ENCODE measurements around the gene PLAU. TPM values are rescaled to one million over a fixed set of nuclear protein-coding genes. Genes with fewer than 3 reads are reported as not detected.

PLAU gene
- total and polyA plus RNA-seq, 9 of the 15 experiments (the other 6 are each of a cell fraction or from before 2014, with no cell fraction given) = 2.1 to 16.9 (median 3.3) TPM

DNA sequence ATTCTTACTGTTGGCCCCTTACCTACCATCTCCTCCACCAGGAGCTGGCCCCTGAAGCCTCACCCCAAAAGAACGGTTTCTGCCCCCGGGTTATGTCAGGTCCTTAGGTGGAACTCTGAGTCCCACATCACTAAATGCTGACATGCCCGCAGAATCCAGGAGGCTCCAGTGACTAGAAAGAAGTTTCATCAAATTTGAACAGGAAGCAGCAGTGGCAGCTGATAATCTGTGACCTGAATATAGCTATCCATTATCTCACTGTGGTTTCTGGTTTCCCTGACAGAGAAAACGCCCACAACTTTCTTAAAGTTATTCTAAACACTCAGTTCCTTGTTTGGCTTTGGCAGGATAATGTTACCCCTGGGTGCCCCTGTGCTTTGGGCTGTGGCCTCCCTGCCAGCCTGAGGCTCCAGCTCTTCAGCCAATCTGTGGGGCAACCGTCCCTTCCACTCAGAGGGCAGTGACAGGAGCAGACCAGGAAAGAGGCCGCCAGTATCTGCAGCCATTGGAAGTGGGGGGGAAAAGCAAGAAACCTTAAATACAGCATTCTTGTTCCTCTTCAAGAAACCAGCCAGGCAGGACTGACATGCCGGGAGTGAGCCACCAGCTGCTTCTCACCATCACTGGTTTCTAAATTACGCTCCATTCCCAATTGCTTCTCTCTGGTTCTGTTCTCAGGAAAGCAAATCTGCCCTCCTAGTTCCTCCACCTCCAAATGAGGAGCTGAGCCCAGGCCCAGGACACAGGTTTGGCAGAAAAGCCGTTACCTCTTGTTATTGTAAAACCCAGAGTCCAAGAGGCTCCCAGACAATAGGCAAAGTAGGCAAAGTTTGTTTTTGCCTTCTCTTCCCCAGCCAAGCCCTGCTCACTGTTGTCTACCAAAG lies 45.8 kb downstream of the PLAU start (continued):
- TF ChIP-seq MAFF (IDR thresholded peaks at IDR 0.05; ENCODE audit: low read length) (peak; percentile 40), PCBP1 (IDR thresholded peaks at IDR 0.05; ENCODE audit: low read depth, low read length, poor library complexity, severe bottlenecking) (no peak), NFIC (IDR thresholded peaks at IDR 0.05) (peak; percentile 65), HOXB6 (CRISPR knock-in tag; IDR thresholded peaks at IDR 0.05; ENCODE audit: borderline replicate concordance) (no peak), SAP30 (IDR thresholded peaks at IDR 0.05; ENCODE audit: borderline replicate concordance, insufficient read depth, low read depth, low read length, poor library complexity, severe bottlenecking) (peak; percentile 13), TCF7L2 (IDR thresholded peaks at IDR 0.05; ENCODE audit: low read depth, low read length) (no peak), ZNF717 (CRISPR knock-in tag; IDR thresholded peaks at IDR 0.05) (no peak), COPS2 (conservative IDR thresholded peaks at IDR 0.05) (no peak), THRAP3 (IDR thresholded peaks at IDR 0.05; ENCODE audit: borderline replicate concordance) (no peak), ATF1 (CRISPR knock-in tag; IDR thresholded peaks at IDR 0.05) (no peak), ATF1 (tag; IDR thresholded peaks at IDR 0.05) (0 out of 2 replicates have a peak, but pooled peaks have one; percentile 19), MAFG (tag; conservative IDR thresholded peaks at IDR 0.05) (peak; percentile 22), ZNF76 (CRISPR knock-in tag; IDR thresholded peaks at IDR 0.05; ENCODE audit: borderline replicate concordance) (no peak)
- TF ChIP-seq, protein P1, sequence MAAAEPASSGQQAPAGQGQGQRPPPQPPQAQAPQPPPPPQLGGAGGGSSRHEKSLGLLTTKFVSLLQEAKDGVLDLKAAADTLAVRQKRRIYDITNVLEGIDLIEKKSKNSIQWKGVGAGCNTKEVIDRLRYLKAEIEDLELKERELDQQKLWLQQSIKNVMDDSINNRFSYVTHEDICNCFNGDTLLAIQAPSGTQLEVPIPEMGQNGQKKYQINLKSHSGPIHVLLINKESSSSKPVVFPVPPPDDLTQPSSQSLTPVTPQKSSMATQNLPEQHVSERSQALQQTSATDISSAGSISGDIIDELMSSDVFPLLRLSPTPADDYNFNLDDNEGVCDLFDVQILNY (CRISPR knock-in tag; IDR thresholded peaks at IDR 0.05) = no peak
- TF ChIP-seq, protein P2, sequence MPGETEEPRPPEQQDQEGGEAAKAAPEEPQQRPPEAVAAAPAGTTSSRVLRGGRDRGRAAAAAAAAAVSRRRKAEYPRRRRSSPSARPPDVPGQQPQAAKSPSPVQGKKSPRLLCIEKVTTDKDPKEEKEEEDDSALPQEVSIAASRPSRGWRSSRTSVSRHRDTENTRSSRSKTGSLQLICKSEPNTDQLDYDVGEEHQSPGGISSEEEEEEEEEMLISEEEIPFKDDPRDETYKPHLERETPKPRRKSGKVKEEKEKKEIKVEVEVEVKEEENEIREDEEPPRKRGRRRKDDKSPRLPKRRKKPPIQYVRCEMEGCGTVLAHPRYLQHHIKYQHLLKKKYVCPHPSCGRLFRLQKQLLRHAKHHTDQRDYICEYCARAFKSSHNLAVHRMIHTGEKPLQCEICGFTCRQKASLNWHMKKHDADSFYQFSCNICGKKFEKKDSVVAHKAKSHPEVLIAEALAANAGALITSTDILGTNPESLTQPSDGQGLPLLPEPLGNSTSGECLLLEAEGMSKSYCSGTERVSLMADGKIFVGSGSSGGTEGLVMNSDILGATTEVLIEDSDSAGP (CRISPR knock-in tag; IDR thresholded peaks at IDR 0.05) = no peak
- TF ChIP-seq, protein P3, sequence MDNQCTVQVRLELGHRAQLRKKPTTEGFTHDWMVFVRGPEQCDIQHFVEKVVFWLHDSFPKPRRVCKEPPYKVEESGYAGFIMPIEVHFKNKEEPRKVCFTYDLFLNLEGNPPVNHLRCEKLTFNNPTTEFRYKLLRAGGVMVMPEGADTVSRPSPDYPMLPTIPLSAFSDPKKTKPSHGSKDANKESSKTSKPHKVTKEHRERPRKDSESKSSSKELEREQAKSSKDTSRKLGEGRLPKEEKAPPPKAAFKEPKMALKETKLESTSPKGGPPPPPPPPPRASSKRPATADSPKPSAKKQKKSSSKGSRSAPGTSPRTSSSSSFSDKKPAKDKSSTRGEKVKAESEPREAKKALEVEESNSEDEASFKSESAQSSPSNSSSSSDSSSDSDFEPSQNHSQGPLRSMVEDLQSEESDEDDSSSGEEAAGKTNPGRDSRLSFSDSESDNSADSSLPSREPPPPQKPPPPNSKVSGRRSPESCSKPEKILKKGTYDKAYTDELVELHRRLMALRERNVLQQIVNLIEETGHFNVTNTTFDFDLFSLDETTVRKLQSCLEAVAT (IDR thresholded peaks at IDR 0.05) = peak in 1 of 2 experiments; percentile 75; a peak in 2 of 4 replicates
- TF ChIP-seq, protein P4, sequence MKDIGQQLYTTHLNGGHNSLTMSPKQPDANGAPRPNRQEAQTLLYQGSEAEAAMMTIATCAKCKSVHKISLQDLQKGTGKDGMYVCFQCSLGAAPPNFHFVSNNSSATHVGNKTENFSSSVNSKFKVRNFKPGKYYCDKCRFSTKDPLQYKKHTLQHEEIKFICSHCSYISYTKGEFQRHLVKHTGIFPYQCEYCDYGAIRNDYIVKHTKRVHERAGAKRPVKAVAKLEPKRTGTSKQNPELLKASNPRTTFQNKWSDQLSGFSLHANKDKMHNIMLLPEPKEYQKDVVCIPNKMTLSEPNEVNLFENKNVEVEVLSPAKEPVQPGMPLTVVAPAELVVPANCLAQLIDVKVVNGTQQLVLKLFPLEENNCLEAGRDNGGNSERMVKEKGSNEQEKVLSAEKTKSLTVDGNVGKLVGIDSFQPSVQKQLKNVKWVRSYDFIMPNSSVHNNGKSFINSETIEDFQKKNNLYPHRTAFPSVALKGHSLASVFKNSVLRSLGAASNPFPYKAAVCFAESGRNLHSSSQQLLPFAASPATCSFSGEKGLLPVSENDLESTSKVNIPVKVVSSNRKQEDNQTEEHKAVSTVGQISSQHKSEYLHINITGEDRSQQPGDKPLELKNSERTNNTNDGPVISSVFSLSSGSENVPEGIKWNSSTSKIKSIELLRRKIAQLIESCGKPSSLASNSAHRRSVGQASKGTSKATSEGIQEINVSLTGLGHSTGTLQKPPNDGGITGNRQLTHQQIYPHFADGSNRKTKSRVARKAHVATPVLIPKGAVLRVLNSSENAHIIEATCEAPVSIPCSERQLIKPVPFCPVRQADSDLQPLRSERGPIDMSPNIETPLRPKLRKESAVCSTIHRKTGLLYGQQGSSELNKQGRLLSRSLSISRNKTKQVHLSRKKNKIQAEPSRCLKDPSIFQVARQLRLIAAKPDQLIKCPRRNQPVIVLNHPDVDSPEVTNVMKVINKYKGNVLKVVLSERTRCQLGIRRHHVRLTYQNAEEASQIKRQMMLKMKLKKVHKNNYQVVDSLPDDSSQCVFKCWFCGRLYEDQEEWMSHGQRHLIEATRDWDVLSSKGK (CRISPR knock-in tag; IDR thresholded peaks at IDR 0.05) = no peak

Data from K562 (cell line).